Fibroblast of lung (primary cell): ENCODE results near the gene CIAPIN1. TPM values are rescaled to one million over a fixed set of nuclear protein-coding genes. Genes with fewer than 3 reads are reported as not detected.

Experiments used
- DNase-seq, 2 donors: peaks; one replicate each; pipeline versions ENCODE4 v3.0.0 to v3.0.0-alpha.2; 2010; ENCODE audit warnings: low read depth in 2 of 2
- H2AFZ ChIP-seq: 2 replicates; pipeline ENCODE4 v1.5.1; 2012; ENCODE audit warnings: low read length, control low read depth, inconsistent platforms
- H3K27ac ChIP-seq: 2 replicates; pipeline ENCODE4 v1.5.1; 2011; ENCODE audit warnings: low read length, control low read depth; ENCODE audit not compliant: insufficient read depth
- H3K27me3 ChIP-seq: 2 replicates; pipeline ENCODE4 v1.5.1; 2011; ENCODE audit warnings: mild to moderate bottlenecking, low read length; ENCODE audit not compliant: control insufficient read depth, insufficient read depth
- H3K36me3 ChIP-seq: 2 replicates; pipeline ENCODE4 v1.5.1; 2011; ENCODE audit warnings: low read length; ENCODE audit not compliant: control insufficient read depth, insufficient read depth
- H3K4me1 ChIP-seq: 2 replicates; pipeline ENCODE4 v1.5.1; 2011; ENCODE audit warnings: low read length; ENCODE audit not compliant: control insufficient read depth, insufficient read depth; ENCODE audit errors: extremely low read depth
- H3K4me2 ChIP-seq: 2 replicates; pipeline ENCODE4 v1.5.1; 2011; ENCODE audit warnings: low read length, control low read depth; ENCODE audit not compliant: insufficient read depth; ENCODE audit errors: extremely low read depth
- H3K4me3 ChIP-seq, 4 experiments: fragments of 200-600 bp in 1 of 4; sonication (generic) in 1 of 4; replicated peaks in 1 of 4; 2 replicates each; pipeline ENCODE4 v1.5.1; 2011 to 2016; ENCODE audit warnings: low read length in 4 of 4, low read depth in 3 of 4, mild to moderate bottlenecking in 3 of 4, control low read depth in 2 of 4, inconsistent platforms in 1 of 4, mixed read lengths in 1 of 4; ENCODE audit not compliant: insufficient read depth in 1 of 4; ENCODE audit errors: control extremely low read depth in 1 of 4
- H3K79me2 ChIP-seq: 2 replicates; pipeline ENCODE4 v1.5.1; 2012; ENCODE audit warnings: mild to moderate bottlenecking, low read length, inconsistent platforms; ENCODE audit not compliant: control insufficient read depth, insufficient read depth
- H3K9ac ChIP-seq: 2 replicates; pipeline ENCODE4 v1.5.1; 2011; ENCODE audit warnings: mild to moderate bottlenecking, low read length, control low read depth; ENCODE audit not compliant: insufficient read depth
- H3K9me3 ChIP-seq: 2 replicates; pipeline ENCODE4 v1.5.1; 2012; ENCODE audit warnings: low read depth, low read length; ENCODE audit not compliant: control insufficient read depth, insufficient read depth
- H4K20me1 ChIP-seq: 2 replicates; pipeline ENCODE4 v1.5.1; 2011; ENCODE audit warnings: low read length; ENCODE audit not compliant: control insufficient read depth, insufficient read depth; ENCODE audit errors: extremely low read depth
- CTCF ChIP-seq, 2 donors: IDR thresholded peaks in 1 of 2; conservative IDR thresholded peaks in 1 of 2; 1 replicate in 1 of 2; 2 replicates in 1 of 2; pipeline ENCODE4 v1.5.1; 2011 to 2012; ENCODE audit warnings: low read length in 2 of 2, control low read depth in 1 of 2, inconsistent platforms in 1 of 2, low read depth in 1 of 2, mild to moderate bottlenecking in 1 of 2
- EZH2 ChIP-seq: IDR thresholded peaks from 2 replicates; pipeline ENCODE4 v1.5.1; 2012; ENCODE audit warnings: low read length, control low read depth, mild to moderate bottlenecking; ENCODE audit errors: missing control alignments
- polyA plus RNA-seq, 2 donors: library from polyadenylated mRNA; depleted of rRNA in 1 of 2; stranded (reverse) in 1 of 2; unstranded in 1 of 2; fragments of >200 nt; gene quantifications; 2 replicates each; pipeline ENCODE4 v1.2.1, GENCODE V29; 2011 to 2012; ENCODE audit warnings: missing spikeins in 1 of 2
- total RNA-seq: library from RNA; depleted of rRNA; stranded (reverse); fragments of >200 nt; gene quantifications from 2 replicates; pipeline ENCODE4 v1.2.1, GENCODE V29; 2014

The CIAPIN1 gene
- total and polyA plus RNA-seq, 2 donors (not counting 1 experiment from before 2014, with no cell fraction given): 38.3 to 40.2 TPM

- H3K27ac ChIP-seq: no peak overlapping the region
- no peaks in the 10 kb centered on the region for H3K36me3 ChIP-seq
- H3K4me2 ChIP-seq: no peak overlapping the region
- H2AFZ ChIP-seq: no peak overlapping the region
- H3K4me1 ChIP-seq: no peaks in the 10 kb centered on the region
- H3K9me3 ChIP-seq: no peaks in the 10 kb centered on the region
- H3K9ac ChIP-seq: no peak overlapping the region
- TF ChIP-seq CTCF (conservative IDR thresholded peaks at IDR 0.05 in 1 of 2, IDR thresholded peaks at IDR 0.05 in 1 of 2; ENCODE audit: low read depth in 1 of 2, low read length in 2 of 2): no peak
- no peak for TF ChIP-seq EZH2
- H4K20me1 ChIP-seq: no peaks in the 10 kb centered on the region
- H3K27me3 ChIP-seq: no peaks in the 10 kb centered on the region
- DNase-seq: no peak
- H3K79me2 ChIP-seq: no peaks in the 10 kb centered on the region
- no peak overlapping the region for H3K4me3 ChIP-seq
These were observed 34.6 kb downstream of the CIAPIN1 start for GRCh38 chr16:57412584-57412983.

GRCh38 chr16:57411362-57411976, 35.7 kb downstream of the CIAPIN1 start:
- Histone ChIP-seq H3K27me3 (peaks cover 3% of the 10 kb centered on the region), H4K20me1 (no peaks in the 10 kb centered on the region), H3K4me1 (no peaks in the 10 kb centered on the region), H3K9ac (no peak overlapping the region), H3K4me3 (no peak overlapping the region), H3K4me2 (no peak overlapping the region), H3K36me3 (no peaks in the 10 kb centered on the region), H3K9me3 (no peaks in the 10 kb centered on the region), H3K79me2 (no peaks in the 10 kb centered on the region), H3K27ac (no peak overlapping the region), H2AFZ (no peak overlapping the region)
- TF ChIP-seq EZH2 (no peak), CTCF (conservative IDR thresholded peaks at IDR 0.05 in 1 of 2, IDR thresholded peaks at IDR 0.05 in 1 of 2; ENCODE audit: low read depth in 1 of 2, low read length in 2 of 2) (no peak)
- DNase-seq: no peak

GRCh38 chr16:57409870-57410587, 37.2 kb downstream of the CIAPIN1 start:
- H3K9ac ChIP-seq: no peak overlapping the region
- H3K9me3 ChIP-seq: no peaks in the 10 kb centered on the region
- H3K36me3 ChIP-seq: no peaks in the 10 kb centered on the region
- H2AFZ ChIP-seq: no peak overlapping the region
- no peaks in the 10 kb centered on the region for H4K20me1 ChIP-seq
- no peak overlapping the region for H3K4me3 ChIP-seq
- DNase-seq: no peak
- no peaks in the 10 kb centered on the region for H3K79me2 ChIP-seq
- H3K27ac ChIP-seq: no peak overlapping the region
- peaks cover 3% of the 10 kb centered on the region for H3K27me3 ChIP-seq
- no peaks in the 10 kb centered on the region for H3K4me1 ChIP-seq
- H3K4me2 ChIP-seq: no peak overlapping the region
- TF ChIP-seq EZH2 (no peak), CTCF (conservative IDR thresholded peaks at IDR 0.05 in 1 of 2, IDR thresholded peaks at IDR 0.05 in 1 of 2; ENCODE audit: low read depth in 1 of 2, low read length in 2 of 2) (no peak)
